ENCODE data around the gene PPP1R3C. TPM values are rescaled to one million over a fixed set of nuclear protein-coding genes. Genes with fewer than 3 reads are reported as not detected.

The PPP1R3C gene
- total RNA-seq, 2 donors from 2014 or later = 0.51 to 0.91 TPM

DNA sequence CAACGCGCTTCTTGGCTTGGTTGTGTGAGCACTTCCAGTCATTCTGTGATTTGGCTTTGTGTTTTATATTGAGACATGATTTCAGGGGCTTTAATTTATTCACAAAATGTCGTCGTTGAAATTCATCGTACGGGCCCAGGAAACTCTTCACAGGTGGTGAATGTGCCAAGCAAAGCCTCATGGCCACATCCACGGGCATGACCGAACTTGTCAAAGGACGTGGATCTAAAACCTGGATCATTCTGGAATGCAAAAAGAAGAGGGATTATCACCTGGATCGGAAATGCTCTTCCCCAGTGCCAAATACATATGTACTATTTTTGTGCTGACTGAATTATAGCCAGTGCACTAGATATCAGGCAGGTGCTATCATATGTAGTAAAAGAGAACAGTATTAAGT lies 2.2 kb downstream of the PPP1R3C start:
- no peak for TF ChIP-seq CTCF (conservative IDR thresholded peaks at IDR 0.05)
- no peaks in the 10 kb centered on the region for H3K9me3 Mint-ChIP-seq
- H3K27ac Mint-ChIP-seq = no peak overlapping the region
- no peak overlapping the region for H3K4me3 Mint-ChIP-seq
- H3K4me1 ChIP-seq (ENCODE audit: control insufficient read depth, insufficient read depth, low read length) = no peaks in the 10 kb centered on the region
- H3K9ac ChIP-seq (ENCODE audit: extremely low read depth, low read length, poor library complexity, severe bottlenecking) = no peak overlapping the region
- DNase-seq = no peak
- H3K4me1 Mint-ChIP-seq = peaks cover 3% of the 10 kb centered on the region
- WGBS, 2 experiments (ENCODE audit: insufficient coverage in 1 of 2, insufficient read length in 1 of 2) = 93 to 94% methylated on average over 8 to 10 of the region's 10 CpGs
- peaks cover 53% of the 10 kb centered on the region for H3K27me3 Mint-ChIP-seq (ENCODE audit: insufficient read depth)
- no peaks in the 10 kb centered on the region for H3K36me3 ChIP-seq (ENCODE audit: control insufficient read depth, insufficient read depth, low read length)
- no peaks in the 10 kb centered on the region for H3K36me3 Mint-ChIP-seq (ENCODE audit: low read depth)
- no peak overlapping the region for H3K4me3 ChIP-seq (ENCODE audit: low read length)
- peaks cover 43% of the 10 kb centered on the region for H3K27me3 ChIP-seq (ENCODE audit: control insufficient read depth, insufficient read depth, low read length, poor library complexity, severe bottlenecking)
- H3K9me3 ChIP-seq (ENCODE audit: control insufficient read depth, low read length) = no peaks in the 10 kb centered on the region
- no peak overlapping the region for H3K27ac ChIP-seq (ENCODE audit: low read depth, low read length)

DNA sequence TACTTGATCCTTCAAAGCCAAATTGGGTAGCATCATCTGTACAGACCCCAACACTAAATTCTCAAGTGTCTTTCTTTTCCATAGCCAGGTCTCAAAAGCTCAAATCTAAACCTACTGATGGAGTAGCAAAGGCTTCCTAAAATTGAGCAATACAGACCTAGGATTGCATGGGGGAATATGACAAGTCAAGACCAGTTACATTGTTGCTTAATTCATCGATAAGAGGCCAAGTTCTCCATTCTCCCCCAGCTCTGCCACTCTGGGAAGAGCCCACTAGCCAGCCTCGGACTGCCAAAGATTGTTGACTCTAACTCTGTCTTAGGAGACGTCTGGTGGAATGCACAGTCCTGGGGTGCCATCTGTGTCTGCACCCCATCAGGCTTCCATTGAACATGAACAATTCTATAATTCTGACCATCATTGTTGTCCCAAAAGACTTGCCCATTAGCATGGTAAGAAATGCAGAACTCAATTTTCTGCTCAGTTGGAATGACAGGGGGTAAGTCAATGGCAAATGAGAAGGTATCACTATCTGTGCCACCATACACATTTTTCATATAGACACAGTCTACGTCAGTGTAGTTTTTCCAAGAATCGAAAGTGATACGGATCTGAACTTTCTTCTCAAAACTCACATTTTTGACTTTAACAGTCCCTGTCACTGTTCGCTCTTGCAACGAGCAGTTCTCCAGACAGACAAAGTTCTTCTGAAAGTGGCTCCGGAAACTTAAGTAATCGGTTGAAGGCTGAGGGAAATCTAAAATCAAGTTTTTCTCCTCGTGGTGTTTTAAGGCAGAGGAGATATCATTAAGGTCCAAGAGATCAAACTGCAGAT lies 2.9 kb downstream of the PPP1R3C start:
- H3K27me3 ChIP-seq (ENCODE audit: control insufficient read depth, insufficient read depth, low read length, poor library complexity, severe bottlenecking) = peaks cover 42% of the 10 kb centered on the region
- no peaks in the 10 kb centered on the region for H3K4me1 ChIP-seq (ENCODE audit: control insufficient read depth, insufficient read depth, low read length)
- no peak overlapping the region for H3K9ac ChIP-seq (ENCODE audit: extremely low read depth, low read length, poor library complexity, severe bottlenecking)
- Mint-ChIP-seq H3K27me3 (ENCODE audit: insufficient read depth) (peaks cover 46% of the 10 kb centered on the region), H3K9me3 (no peaks in the 10 kb centered on the region), H3K4me3 (no peak overlapping the region), H3K27ac (no peak overlapping the region), H3K36me3 (ENCODE audit: low read depth) (no peaks in the 10 kb centered on the region), H3K4me1 (peaks cover 3% of the 10 kb centered on the region)
- TF ChIP-seq CTCF (conservative IDR thresholded peaks at IDR 0.05) = no peak
- H3K27ac ChIP-seq (ENCODE audit: low read depth, low read length) = no peak overlapping the region
- DNase-seq = no peak
- no peaks in the 10 kb centered on the region for H3K9me3 ChIP-seq (ENCODE audit: control insufficient read depth, low read length)
- H3K36me3 ChIP-seq (ENCODE audit: control insufficient read depth, insufficient read depth, low read length) = no peaks in the 10 kb centered on the region
- H3K4me3 ChIP-seq (ENCODE audit: low read length) = no peak overlapping the region
- WGBS, 2 experiments (ENCODE audit: insufficient coverage in 1 of 2, insufficient read length in 1 of 2) = 87 to 88% methylated on average over 9 to 11 of the region's 11 CpGs

DNA sequence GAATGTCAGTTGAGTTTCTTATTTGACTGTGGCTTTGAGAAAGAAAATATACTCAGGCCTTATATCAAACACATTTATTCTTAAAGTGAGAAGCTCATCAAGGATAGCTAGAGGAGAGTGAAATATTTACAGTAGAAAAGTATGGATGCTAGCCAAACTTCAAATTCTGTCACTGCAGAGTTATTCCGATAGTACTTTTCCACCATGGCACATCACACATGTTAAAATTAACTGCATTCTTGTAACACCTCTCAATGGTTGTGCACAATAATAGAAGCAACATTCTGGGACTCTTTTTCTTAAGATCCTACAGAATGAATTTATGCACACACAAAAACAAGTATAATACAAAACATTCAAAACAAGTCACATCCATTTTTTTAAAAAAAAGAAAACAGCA lies 4.5 kb downstream of the PPP1R3C start:
- DNase-seq = no peak
- Mint-ChIP-seq H3K27me3 (ENCODE audit: insufficient read depth) (peaks cover 31% of the 10 kb centered on the region), H3K4me1 (peaks cover 3% of the 10 kb centered on the region), H3K36me3 (ENCODE audit: low read depth) (no peaks in the 10 kb centered on the region), H3K9me3 (peaks cover 2% of the 10 kb centered on the region), H3K4me3 (no peak overlapping the region), H3K27ac (no peak overlapping the region)
- no peak for TF ChIP-seq CTCF (conservative IDR thresholded peaks at IDR 0.05)
- no peak overlapping the region for H3K4me3 ChIP-seq (ENCODE audit: low read length)
- peaks cover 27% of the 10 kb centered on the region for H3K27me3 ChIP-seq (ENCODE audit: control insufficient read depth, insufficient read depth, low read length, poor library complexity, severe bottlenecking)
- H3K9ac ChIP-seq (ENCODE audit: extremely low read depth, low read length, poor library complexity, severe bottlenecking) = no peak overlapping the region
- H3K9me3 ChIP-seq (ENCODE audit: control insufficient read depth, low read length) = peaks cover 3% of the 10 kb centered on the region
- H3K4me1 ChIP-seq (ENCODE audit: control insufficient read depth, insufficient read depth, low read length) = no peaks in the 10 kb centered on the region
- no peaks in the 10 kb centered on the region for H3K36me3 ChIP-seq (ENCODE audit: control insufficient read depth, insufficient read depth, low read length)
- no peak overlapping the region for H3K27ac ChIP-seq (ENCODE audit: low read depth, low read length)
- 100% methylated on average over 1 of the region's 1 CpG for WGBS, 2 experiments (ENCODE audit: insufficient coverage in 1 of 2, insufficient read length in 1 of 2)

Data from endodermal cell (in vitro differentiated cells).